Measurements from ENCODE around the gene P3H1.
A peak's percentile ranks its signal among the peaks of the same experiment; 100 is the strongest.

P3H1 gene

GRCh38 chr1:42765832-42766740 lies 742 bp downstream of the P3H1 start:
- Histone ChIP-seq H3K9me3 (no peaks in the 10 kb centered on the region), H3K27me3 (no peaks in the 10 kb centered on the region), H3K36me3 (no peaks in the 10 kb centered on the region), H3K4me1 (no peaks in the 10 kb centered on the region), H3K4me3 (ENCODE audit: low read depth, low read length) (peak overlapping the region; percentile 83)
- peak; percentile 54 for TF ChIP-seq CTCF (IDR thresholded peaks at IDR 0.05; ENCODE audit: low read depth, low read length)
- DNase-seq = peak; percentile 52

- no peaks in the 10 kb centered on the region for H3K9me3 ChIP-seq
Observed at GRCh38 chr1:42765269-42765668, 1.6 kb downstream of the P3H1 start.

GRCh38 chr1:42762269-42762668 lies 4.6 kb downstream of the P3H1 start:
- H3K27me3 ChIP-seq = no peaks in the 10 kb centered on the region
- DNase-seq = no peak
- H3K4me3 ChIP-seq (ENCODE audit: low read depth, low read length) = no peak overlapping the region
- TF ChIP-seq CTCF (IDR thresholded peaks at IDR 0.05; ENCODE audit: low read depth, low read length) = no peak
- H3K9me3 ChIP-seq = no peaks in the 10 kb centered on the region
- H3K4me1 ChIP-seq = no peaks in the 10 kb centered on the region
- H3K36me3 ChIP-seq = no peaks in the 10 kb centered on the region

More at GRCh38 chr1:42765269-42765668, 1.6 kb downstream of the P3H1 start:
- Histone ChIP-seq H3K4me1 (no peaks in the 10 kb centered on the region), H3K4me3 (ENCODE audit: low read depth, low read length) (peak overlapping the region; percentile 83), H3K27me3 (no peaks in the 10 kb centered on the region), H3K36me3 (no peaks in the 10 kb centered on the region)
- no peak for DNase-seq
- no peak for TF ChIP-seq CTCF (IDR thresholded peaks at IDR 0.05; ENCODE audit: low read depth, low read length)

GRCh38 chr1:42761567-42761966 lies 5.3 kb downstream of the P3H1 start:
- peaks cover 2% of the 10 kb centered on the region for H3K36me3 ChIP-seq
- H3K4me1 ChIP-seq = no peaks in the 10 kb centered on the region
- no peaks in the 10 kb centered on the region for H3K27me3 ChIP-seq
- DNase-seq = no peak
- H3K4me3 ChIP-seq (ENCODE audit: low read depth, low read length) = no peak overlapping the region
- H3K9me3 ChIP-seq = no peaks in the 10 kb centered on the region
- no peak for TF ChIP-seq CTCF (IDR thresholded peaks at IDR 0.05; ENCODE audit: low read depth, low read length)

- Histone ChIP-seq H3K27me3 (no peaks in the 10 kb centered on the region), H3K4me3 (ENCODE audit: low read depth, low read length) (no peak overlapping the region), H3K36me3 (peaks cover 6% of the 10 kb centered on the region), H3K4me1 (no peaks in the 10 kb centered on the region), H3K9me3 (no peaks in the 10 kb centered on the region)
- no peak for TF ChIP-seq CTCF (IDR thresholded peaks at IDR 0.05; ENCODE audit: low read depth, low read length)
- no peak for DNase-seq
Observed at GRCh38 chr1:42759114-42759513, 7.7 kb downstream of the P3H1 start.

- Histone ChIP-seq H3K27me3 (no peaks in the 10 kb centered on the region), H3K4me1 (no peaks in the 10 kb centered on the region), H3K36me3 (peaks cover 6% of the 10 kb centered on the region), H3K4me3 (ENCODE audit: low read depth, low read length) (no peak overlapping the region), H3K9me3 (no peaks in the 10 kb centered on the region)
- DNase-seq = no peak
- no peak for TF ChIP-seq CTCF (IDR thresholded peaks at IDR 0.05; ENCODE audit: low read depth, low read length)
Observed at GRCh38 chr1:42758641-42759040, 8.2 kb downstream of the P3H1 start.
